SK-N-SH treated with all-trans-retinoic acid at 6 μM for 48 hours (cell line): ENCODE data around the gene FAXDC2.

Source experiments
- BACH2 ChIP-seq: fragments of 250-450 bp; sonication (Bioruptor Pico); IDR thresholded peaks from 2 replicates; pipeline ENCODE4 v1.9.0; 2021; ENCODE audit warnings: mild to moderate bottlenecking, borderline replicate concordance
- CSDC2 ChIP-seq: fragments of 250-450 bp; sonication (Bioruptor Pico); IDR thresholded peaks from 2 replicates; pipeline ENCODE4 v1.5.0; 2020; ENCODE audit warnings: mild to moderate bottlenecking, moderate library complexity
- ESRRG ChIP-seq: fragments of 250-450 bp; sonication (Bioruptor Pico); IDR thresholded peaks from 2 replicates; pipeline ENCODE4 v1.6.1; 2021; ENCODE audit warnings: mild to moderate bottlenecking
- GLIS3 ChIP-seq: fragments of 250-450 bp; sonication (Bioruptor Pico); IDR thresholded peaks from 2 replicates; pipeline ENCODE4 v1.5.0; 2020; ENCODE audit warnings: mild to moderate bottlenecking, moderate library complexity
- ISL1 ChIP-seq: fragments of 250-450 bp; sonication (Bioruptor Pico); IDR thresholded peaks from 2 replicates; pipeline ENCODE4 v2.1.2; 2022; ENCODE audit warnings: mild to moderate bottlenecking, moderate library complexity
- PPARA ChIP-seq: fragments of 250-450 bp; sonication (Bioruptor Pico); IDR thresholded peaks from 2 replicates; pipeline ENCODE4 v1.5.0; 2020; ENCODE audit warnings: mild to moderate bottlenecking, borderline replicate concordance
- SNAI2 ChIP-seq: fragments of 250-450 bp; sonication (Bioruptor Pico); IDR thresholded peaks from 2 replicates; pipeline ENCODE4 v1.5.0; 2020; ENCODE audit warnings: mild to moderate bottlenecking, moderate library complexity
- TCF4 ChIP-seq: fragments of 250-450 bp; sonication (Bioruptor Pico); IDR thresholded peaks from 2 replicates; pipeline ENCODE4 v1.8.0; 2021; ENCODE audit warnings: mild to moderate bottlenecking, moderate library complexity, borderline replicate concordance
- ZC3H10 ChIP-seq: fragments of 250-450 bp; sonication (Bioruptor Pico); IDR thresholded peaks from 2 replicates; pipeline ENCODE4 v1.5.1; 2021; ENCODE audit warnings: mild to moderate bottlenecking, moderate library complexity
- ZFP3 ChIP-seq: fragments of 250-450 bp; sonication (Bioruptor Pico); IDR thresholded peaks from 2 replicates; pipeline ENCODE4 v1.5.0; 2020; ENCODE audit warnings: mild to moderate bottlenecking, moderate library complexity
- ZFP30 ChIP-seq: fragments of 450-650 bp; formaldehyde crosslinking; IDR thresholded peaks from 2 replicates; pipeline ENCODE4 v1.5.0; 2022; ENCODE audit warnings: mild to moderate bottlenecking, moderate library complexity
- ZNF565 ChIP-seq: fragments of 450-650 bp; formaldehyde crosslinking; conservative IDR thresholded peaks from 2 replicates; pipeline ENCODE4 v1.5.0; 2020; ENCODE audit warnings: low read depth, mild to moderate bottlenecking, moderate library complexity
- TF ChIP-seq, protein P1 (sequence below): fragments of 250-450 bp; sonication (Bioruptor Pico); IDR thresholded peaks from 2 replicates; pipeline ENCODE4 v1.5.0; 2020; ENCODE audit warnings: mild to moderate bottlenecking, moderate library complexity
- TF ChIP-seq, protein P2 (sequence below): fragments of 250-450 bp; sonication (Bioruptor Pico); IDR thresholded peaks from 2 replicates; pipeline ENCODE4 v1.8.0; 2020; ENCODE audit warnings: mild to moderate bottlenecking, moderate library complexity, borderline replicate concordance

DNA sequence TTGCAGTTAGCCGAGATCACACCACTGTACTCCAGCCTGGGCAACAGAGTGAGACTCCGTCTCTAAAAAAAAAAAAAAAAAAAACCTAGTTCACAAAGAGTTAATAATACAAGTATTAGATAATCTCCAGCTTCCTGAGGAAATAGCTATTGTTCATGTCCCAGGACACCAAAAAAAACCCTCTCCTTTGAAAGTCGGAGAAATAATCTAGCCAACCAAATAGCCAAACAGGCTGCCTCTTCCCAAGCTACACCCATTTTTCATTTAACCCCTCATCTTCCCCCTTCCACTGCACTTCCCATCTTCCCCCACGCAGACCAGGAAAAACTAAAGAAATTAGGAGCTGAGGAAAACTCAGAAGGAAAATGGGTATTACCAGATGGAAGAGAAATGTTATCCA is 31.6 kb upstream of the FAXDC2 start:
- TF ChIP-seq ZFP30 (CRISPR knock-in tag) (no peak), TCF4 (CRISPR knock-in tag) (no peak), PPARA (CRISPR knock-in tag) (no peak), BACH2 (CRISPR knock-in tag) (no peak), CSDC2 (CRISPR knock-in tag) (no peak), ESRRG (no peak), ISL1 (CRISPR knock-in tag) (no peak), ZNF565 (CRISPR knock-in tag) (no peak), SNAI2 (no peak), ZC3H10 (CRISPR knock-in tag) (no peak), GLIS3 (CRISPR knock-in tag) (no peak), ZFP3 (CRISPR knock-in tag) (no peak)
- TF ChIP-seq, protein P1, sequence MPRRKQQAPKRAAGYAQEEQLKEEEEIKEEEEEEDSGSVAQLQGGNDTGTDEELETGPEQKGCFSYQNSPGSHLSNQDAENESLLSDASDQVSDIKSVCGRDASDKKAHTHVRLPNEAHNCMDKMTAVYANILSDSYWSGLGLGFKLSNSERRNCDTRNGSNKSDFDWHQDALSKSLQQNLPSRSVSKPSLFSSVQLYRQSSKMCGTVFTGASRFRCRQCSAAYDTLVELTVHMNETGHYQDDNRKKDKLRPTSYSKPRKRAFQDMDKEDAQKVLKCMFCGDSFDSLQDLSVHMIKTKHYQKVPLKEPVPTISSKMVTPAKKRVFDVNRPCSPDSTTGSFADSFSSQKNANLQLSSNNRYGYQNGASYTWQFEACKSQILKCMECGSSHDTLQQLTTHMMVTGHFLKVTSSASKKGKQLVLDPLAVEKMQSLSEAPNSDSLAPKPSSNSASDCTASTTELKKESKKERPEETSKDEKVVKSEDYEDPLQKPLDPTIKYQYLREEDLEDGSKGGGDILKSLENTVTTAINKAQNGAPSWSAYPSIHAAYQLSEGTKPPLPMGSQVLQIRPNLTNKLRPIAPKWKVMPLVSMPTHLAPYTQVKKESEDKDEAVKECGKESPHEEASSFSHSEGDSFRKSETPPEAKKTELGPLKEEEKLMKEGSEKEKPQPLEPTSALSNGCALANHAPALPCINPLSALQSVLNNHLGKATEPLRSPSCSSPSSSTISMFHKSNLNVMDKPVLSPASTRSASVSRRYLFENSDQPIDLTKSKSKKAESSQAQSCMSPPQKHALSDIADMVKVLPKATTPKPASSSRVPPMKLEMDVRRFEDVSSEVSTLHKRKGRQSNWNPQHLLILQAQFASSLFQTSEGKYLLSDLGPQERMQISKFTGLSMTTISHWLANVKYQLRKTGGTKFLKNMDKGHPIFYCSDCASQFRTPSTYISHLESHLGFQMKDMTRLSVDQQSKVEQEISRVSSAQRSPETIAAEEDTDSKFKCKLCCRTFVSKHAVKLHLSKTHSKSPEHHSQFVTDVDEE (CRISPR knock-in tag): no peak
- TF ChIP-seq, protein P2, sequence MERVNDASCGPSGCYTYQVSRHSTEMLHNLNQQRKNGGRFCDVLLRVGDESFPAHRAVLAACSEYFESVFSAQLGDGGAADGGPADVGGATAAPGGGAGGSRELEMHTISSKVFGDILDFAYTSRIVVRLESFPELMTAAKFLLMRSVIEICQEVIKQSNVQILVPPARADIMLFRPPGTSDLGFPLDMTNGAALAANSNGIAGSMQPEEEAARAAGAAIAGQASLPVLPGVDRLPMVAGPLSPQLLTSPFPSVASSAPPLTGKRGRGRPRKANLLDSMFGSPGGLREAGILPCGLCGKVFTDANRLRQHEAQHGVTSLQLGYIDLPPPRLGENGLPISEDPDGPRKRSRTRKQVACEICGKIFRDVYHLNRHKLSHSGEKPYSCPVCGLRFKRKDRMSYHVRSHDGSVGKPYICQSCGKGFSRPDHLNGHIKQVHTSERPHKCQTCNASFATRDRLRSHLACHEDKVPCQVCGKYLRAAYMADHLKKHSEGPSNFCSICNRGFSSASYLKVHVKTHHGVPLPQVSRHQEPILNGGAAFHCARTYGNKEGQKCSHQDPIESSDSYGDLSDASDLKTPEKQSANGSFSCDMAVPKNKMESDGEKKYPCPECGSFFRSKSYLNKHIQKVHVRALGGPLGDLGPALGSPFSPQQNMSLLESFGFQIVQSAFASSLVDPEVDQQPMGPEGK: no peak
